Tibial nerve (tissue), 4 donors: ENCODE results near the gene TRAF3.

Source experiments
- CTCF ChIP-seq, 5 experiments: fragments of 200-600 bp in 3 of 5; fragments of 450-650 bp in 2 of 5; sonication (generic) in 3 of 5; IDR thresholded peaks; one replicate each; pipeline ENCODE4 v1.5.1; 2016 to 2019; ENCODE audit warnings: antibody characterized with exemption in 5 of 5, mild to moderate bottlenecking in 3 of 5, moderate library complexity in 2 of 5
- EP300 ChIP-seq, 2 donors: sonication (generic); formaldehyde crosslinking; IDR thresholded peaks; one replicate each; pipeline ENCODE4 v1.6.1; 2017; ENCODE audit warnings: antibody characterized with exemption in 2 of 2, mild to moderate bottlenecking in 1 of 2
- POLR2A ChIP-seq, 2 donors: fragments of 450-650 bp; IDR thresholded peaks; one replicate each; pipeline ENCODE4 v1.6.1; 2017; ENCODE audit warnings: antibody characterized with exemption in 2 of 2, mild to moderate bottlenecking in 2 of 2, moderate library complexity in 2 of 2

GRCh38 chr14:102916347-102917055 lies 139.3 kb downstream of the TRAF3 start:
- TF ChIP-seq CTCF (IDR thresholded peaks at IDR 0.05) (no peak), POLR2A (IDR thresholded peaks at IDR 0.05) (no peak), EP300 (IDR thresholded peaks at IDR 0.05) (no peak)
